Measurements from ENCODE around the gene HDAC7.

DNA sequence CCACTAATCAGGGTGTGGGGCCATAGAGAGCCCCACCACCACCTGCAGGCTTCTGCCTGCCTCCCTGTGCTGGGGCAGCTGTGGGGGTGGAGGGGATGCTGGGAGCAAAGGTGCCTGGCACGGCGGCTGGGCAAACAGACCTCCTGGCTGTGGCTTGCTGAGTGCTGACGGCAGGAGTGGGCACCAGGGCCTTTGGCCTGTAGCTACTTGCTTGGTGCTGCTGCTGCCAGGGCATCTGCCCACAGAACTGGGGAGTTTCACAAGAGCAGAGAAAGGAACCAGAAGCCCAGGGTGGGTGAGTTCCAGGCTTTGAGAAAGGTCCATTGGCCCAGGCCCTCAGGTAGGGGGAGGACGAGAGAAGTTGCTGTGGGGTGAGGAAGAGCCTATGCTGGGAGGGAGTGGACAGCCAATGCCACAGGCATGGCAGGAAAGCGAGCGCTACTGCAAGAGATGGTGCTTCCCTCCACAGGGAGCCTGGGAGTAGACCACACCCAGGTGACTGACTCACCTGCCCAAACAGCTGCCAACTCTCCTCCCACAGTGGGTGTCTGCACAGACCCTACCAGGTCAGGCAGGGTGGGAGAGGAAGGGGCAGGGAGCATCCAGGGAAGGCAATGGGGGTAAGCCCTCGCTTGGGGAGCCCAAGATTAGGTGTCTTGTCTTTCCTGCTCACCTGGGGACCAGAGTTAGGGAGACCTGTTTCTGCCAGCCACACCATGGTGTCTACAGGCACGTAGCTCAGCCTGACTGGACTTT lies 39.0 kb upstream of the HDAC7 start:
- TF ChIP-seq EZH2 (IDR thresholded peaks at IDR 0.05; ENCODE audit: low read depth, unreplicated experiment), result no peak
- TF ChIP-seq, protein P1, sequence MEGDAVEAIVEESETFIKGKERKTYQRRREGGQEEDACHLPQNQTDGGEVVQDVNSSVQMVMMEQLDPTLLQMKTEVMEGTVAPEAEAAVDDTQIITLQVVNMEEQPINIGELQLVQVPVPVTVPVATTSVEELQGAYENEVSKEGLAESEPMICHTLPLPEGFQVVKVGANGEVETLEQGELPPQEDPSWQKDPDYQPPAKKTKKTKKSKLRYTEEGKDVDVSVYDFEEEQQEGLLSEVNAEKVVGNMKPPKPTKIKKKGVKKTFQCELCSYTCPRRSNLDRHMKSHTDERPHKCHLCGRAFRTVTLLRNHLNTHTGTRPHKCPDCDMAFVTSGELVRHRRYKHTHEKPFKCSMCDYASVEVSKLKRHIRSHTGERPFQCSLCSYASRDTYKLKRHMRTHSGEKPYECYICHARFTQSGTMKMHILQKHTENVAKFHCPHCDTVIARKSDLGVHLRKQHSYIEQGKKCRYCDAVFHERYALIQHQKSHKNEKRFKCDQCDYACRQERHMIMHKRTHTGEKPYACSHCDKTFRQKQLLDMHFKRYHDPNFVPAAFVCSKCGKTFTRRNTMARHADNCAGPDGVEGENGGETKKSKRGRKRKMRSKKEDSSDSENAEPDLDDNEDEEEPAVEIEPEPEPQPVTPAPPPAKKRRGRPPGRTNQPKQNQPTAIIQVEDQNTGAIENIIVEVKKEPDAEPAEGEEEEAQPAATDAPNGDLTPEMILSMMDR (conservative IDR thresholded peaks at IDR 0.05; ENCODE audit: low read depth in 2 of 2), result no peak
- no peak for TF ChIP-seq POLR2AphosphoS5 (IDR thresholded peaks at IDR 0.05; ENCODE audit: low read depth)
- TF ChIP-seq JUNB (IDR thresholded peaks at IDR 0.05; ENCODE audit: unreplicated experiment), result no peak
- no peak for TF ChIP-seq NANOG (IDR thresholded peaks at IDR 0.05; ENCODE audit: borderline replicate concordance)
- TF ChIP-seq, protein P2, sequence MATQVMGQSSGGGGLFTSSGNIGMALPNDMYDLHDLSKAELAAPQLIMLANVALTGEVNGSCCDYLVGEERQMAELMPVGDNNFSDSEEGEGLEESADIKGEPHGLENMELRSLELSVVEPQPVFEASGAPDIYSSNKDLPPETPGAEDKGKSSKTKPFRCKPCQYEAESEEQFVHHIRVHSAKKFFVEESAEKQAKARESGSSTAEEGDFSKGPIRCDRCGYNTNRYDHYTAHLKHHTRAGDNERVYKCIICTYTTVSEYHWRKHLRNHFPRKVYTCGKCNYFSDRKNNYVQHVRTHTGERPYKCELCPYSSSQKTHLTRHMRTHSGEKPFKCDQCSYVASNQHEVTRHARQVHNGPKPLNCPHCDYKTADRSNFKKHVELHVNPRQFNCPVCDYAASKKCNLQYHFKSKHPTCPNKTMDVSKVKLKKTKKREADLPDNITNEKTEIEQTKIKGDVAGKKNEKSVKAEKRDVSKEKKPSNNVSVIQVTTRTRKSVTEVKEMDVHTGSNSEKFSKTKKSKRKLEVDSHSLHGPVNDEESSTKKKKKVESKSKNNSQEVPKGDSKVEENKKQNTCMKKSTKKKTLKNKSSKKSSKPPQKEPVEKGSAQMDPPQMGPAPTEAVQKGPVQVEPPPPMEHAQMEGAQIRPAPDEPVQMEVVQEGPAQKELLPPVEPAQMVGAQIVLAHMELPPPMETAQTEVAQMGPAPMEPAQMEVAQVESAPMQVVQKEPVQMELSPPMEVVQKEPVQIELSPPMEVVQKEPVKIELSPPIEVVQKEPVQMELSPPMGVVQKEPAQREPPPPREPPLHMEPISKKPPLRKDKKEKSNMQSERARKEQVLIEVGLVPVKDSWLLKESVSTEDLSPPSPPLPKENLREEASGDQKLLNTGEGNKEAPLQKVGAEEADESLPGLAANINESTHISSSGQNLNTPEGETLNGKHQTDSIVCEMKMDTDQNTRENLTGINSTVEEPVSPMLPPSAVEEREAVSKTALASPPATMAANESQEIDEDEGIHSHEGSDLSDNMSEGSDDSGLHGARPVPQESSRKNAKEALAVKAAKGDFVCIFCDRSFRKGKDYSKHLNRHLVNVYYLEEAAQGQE (IDR thresholded peaks at IDR 0.05; ENCODE audit: unreplicated experiment), result no peak
- TF ChIP-seq, protein P3, sequence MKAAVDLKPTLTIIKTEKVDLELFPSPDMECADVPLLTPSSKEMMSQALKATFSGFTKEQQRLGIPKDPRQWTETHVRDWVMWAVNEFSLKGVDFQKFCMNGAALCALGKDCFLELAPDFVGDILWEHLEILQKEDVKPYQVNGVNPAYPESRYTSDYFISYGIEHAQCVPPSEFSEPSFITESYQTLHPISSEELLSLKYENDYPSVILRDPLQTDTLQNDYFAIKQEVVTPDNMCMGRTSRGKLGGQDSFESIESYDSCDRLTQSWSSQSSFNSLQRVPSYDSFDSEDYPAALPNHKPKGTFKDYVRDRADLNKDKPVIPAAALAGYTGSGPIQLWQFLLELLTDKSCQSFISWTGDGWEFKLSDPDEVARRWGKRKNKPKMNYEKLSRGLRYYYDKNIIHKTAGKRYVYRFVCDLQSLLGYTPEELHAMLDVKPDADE (IDR thresholded peaks at IDR 0.05), result no peak
- TF ChIP-seq EZH2phosphoT487 (IDR thresholded peaks at IDR 0.05; ENCODE audit: unreplicated experiment), result no peak

All from GM23338 (cell line).